ENCODE results near the gene MKKS. TPM values are rescaled to one million over a fixed set of nuclear protein-coding genes. Genes with fewer than 3 reads are reported as not detected.

Gene MKKS
- total and polyA plus RNA-seq, 9 of the 15 experiments (the other 6 are each of a cell fraction or from before 2014, with no cell fraction given), result 6.8 to 26.8 (median 12.0) TPM

GRCh38 chr20:10381477-10381876 is 52.5 kb downstream of the MKKS start:
- Histone ChIP-seq H2AFZ (ENCODE audit: low read depth, low read length) (no peak overlapping the region), H3K9me1 (ENCODE audit: control insufficient read depth, insufficient read depth, low read length) (no peaks in the 10 kb centered on the region), H3K4me2 (ENCODE audit: insufficient read depth, low read length) (no peak overlapping the region), H3K9ac (ENCODE audit: insufficient read depth in 1 of 2, low read depth in 2 of 2, low read length in 2 of 2) (no peak overlapping the region), H4K20me1 (replicated peaks; ENCODE audit: control insufficient read depth, insufficient read depth, low read length) (no peaks in the 10 kb centered on the region), H3K9me3 (replicated peaks; ENCODE audit: control insufficient read depth, insufficient read depth, low read depth, low read length) (no peaks in the 10 kb centered on the region), H3K4me3 (no peak overlapping the region), H3K36me3 (ENCODE audit: control insufficient read depth, insufficient read depth, low read length) (no peaks in the 10 kb centered on the region), H3K4me1 (replicated peaks in 1 of 2; ENCODE audit: control insufficient read depth in 2 of 2, insufficient read depth in 2 of 2, low read length in 2 of 2) (no peaks in the 10 kb centered on the region), H3K27ac (ENCODE audit: extremely low read depth, low read depth, low read length) (no peak overlapping the region), H3K79me2 (ENCODE audit: control insufficient read depth, insufficient read depth, low read length) (no peaks in the 10 kb centered on the region), H3K27me3 (ENCODE audit: control insufficient read depth in 2 of 2, insufficient read depth in 2 of 2, low read length in 2 of 2) (no peaks in the 10 kb centered on the region; a peak in 1 of 5 replicates)
- TF ChIP-seq SMAD3 (CRISPR knock-in tag; conservative IDR thresholded peaks at IDR 0.05) (no peak), E2F8 (IDR thresholded peaks at IDR 0.05; ENCODE audit: low read depth, partially characterized antibody) (no peak), HNRNPH1 (optimal IDR thresholded peaks at IDR 0.05; ENCODE audit: low read depth, low read length) (no peak), RBM25 (IDR thresholded peaks at IDR 0.05; ENCODE audit: low read depth, low read length, severe bottlenecking) (peak; percentile 80), NCOA6 (IDR thresholded peaks at IDR 0.05) (no peak), ZNF3 (CRISPR knock-in tag; IDR thresholded peaks at IDR 0.05) (no peak), ZNF316 (IDR thresholded peaks at IDR 0.05) (peak; percentile 27; the same call in 1 of the 2 replicates), CREBBP (IDR thresholded peaks at IDR 0.05; ENCODE audit: low read depth, low read length) (no peak)
- intact Hi-C loops (cut with micrococcal nuclease) (no loop called here), in situ Hi-C loops (cut with MboI) (no loop called here)
- ATAC-seq, result no peak
- no peak for DNase-seq (ENCODE audit: extremely low read depth in 1 of 4, low spot score in 3 of 4)
- ChIA-PET CTCF (ENCODE audit: low intra/inter-chr PET ratio) (no interaction called here), POLR2A (interaction anchor here (1.1 kb wide), 1 partner anchor 14 kb away, joined by 4 read pairs; no protein-coding TSS in a partner anchor)
- WGBS (ENCODE audit: insufficient coverage, low coverage, missing lambda C conversion rate), result 0% methylated on average over 2 of the region's 2 CpGs
- no peak for FAIRE-seq
- BruUV-seq (replicated peaks), result no TSS peak
